Ovary (tissue), 9 donors: ENCODE measurements around the gene ALPI. TPM values are rescaled to one million over a fixed set of nuclear protein-coding genes. Genes with fewer than 3 reads are reported as not detected.
"Not testable (repeated sequence)": the region's sequence is repeated elsewhere in the genome, so short reads cannot be mapped to it uniquely, and the experiment has no call there.

Experiments
- DNase-seq, 5 donors: peaks; one replicate each; pipeline ENCODE4 v3.0.0-alpha.2; 2019 to 2020
- H3K27ac ChIP-seq, 2 donors: fragments of 200-600 bp; one replicate each; pipeline versions ENCODE4 v1.5.1 to v1.8.0; 2019 to 2022
- H3K27me3 ChIP-seq: fragments of 200-600 bp; one replicate; pipeline ENCODE4 v1.8.0; 2022
- H3K36me3 ChIP-seq: fragments of 200-600 bp; sonication (generic); one replicate; pipeline ENCODE4 v1.5.1; 2019
- H3K4me1 ChIP-seq: one replicate; pipeline ENCODE4 v1.8.1; 2013; ENCODE audit warnings: mild to moderate bottlenecking, moderate library complexity; ENCODE audit not compliant: insufficient read depth
- H3K4me3 ChIP-seq: fragments of 200-600 bp; sonication (generic); one replicate; pipeline ENCODE4 v1.5.1; 2017
- H3K9me3 ChIP-seq, 2 donors: fragments of 200-600 bp in 1 of 2; sonication (generic) in 1 of 2; one replicate each; pipeline versions ENCODE4 v1.5.1 to v1.8.1; 2013 to 2019; ENCODE audit warnings: mild to moderate bottlenecking in 1 of 2, moderate library complexity in 1 of 2
- CTCF ChIP-seq, 3 donors: fragments of 450-650 bp in 2 of 3; fragments of 200-600 bp in 1 of 3; IDR thresholded peaks; one replicate each; pipeline versions ENCODE4 v1.5.1 to v1.8.0; 2016 to 2022; ENCODE audit warnings: antibody characterized with exemption in 3 of 3, mild to moderate bottlenecking in 1 of 3
- EP300 ChIP-seq: sonication (generic); formaldehyde crosslinking; IDR thresholded peaks from one replicate; pipeline ENCODE4 v1.6.1; 2017; ENCODE audit warnings: antibody characterized with exemption
- POLR2A ChIP-seq: fragments of 450-650 bp; IDR thresholded peaks from one replicate; pipeline ENCODE4 v1.6.1; 2017; ENCODE audit warnings: antibody characterized with exemption, mild to moderate bottlenecking, moderate library complexity
- WGBS, 3 donors: extraction: QIAGEN DNeasy Blood & Tissue Kit in 1 of 3; methylation state at CpG; one replicate each; pipeline versions ENCODE4 v1.1.5 to v1.1.7; 2013 to 2017; 5-methylcytosine and 5-hydroxymethylcytosine counted together
- intact Hi-C, 4 donors: fragments of 100-400 bp; cut with DNase I; formaldehyde crosslinking; loops; one replicate each; pipeline versions ENCODE4 v1.11.0 to v1.15.1; 2022 to 2023
- polyA plus RNA-seq, 2 donors: library from polyadenylated mRNA; stranded (reverse); fragments of 200-250 nt in 1 of 2; fragments of 350-450 nt in 1 of 2; fragmentation: Illumina TruSeq in 1 of 2; extraction: RNeasy Lipid Tissue Mini Kit (QIAGEN cat#74804) in 1 of 2; gene quantifications; one replicate each; pipeline ENCODE4 v1.2.3, GENCODE V29; 2013 to 2014
- total RNA-seq, 7 donors: library from RNA; depleted of rRNA in 2 of 7; stranded (reverse); fragments of >200 nt in 2 of 7; fragmentation: NEBNext Ultra II Directional in 3 of 7; extraction: Animal tissue kit (Norgen Biotek cat#: 25700) in 3 of 7; gene quantifications; one replicate each; pipeline versions ENCODE4 v1.1.0 to v1.2.4, GENCODE V29; 2016 to 2023
- donor health status: DM: no; HTN: no; CAD: no; lungs with moderate emphysema.
- donor health status: DM: no; HTN: no; CAD: no.
- donor health status: Bipolar disorder and iron deficiency.
- donor health status: DM: yes; HTN: yes; CAD: no.
- donor health status: DM: no; HTN: no; CAD: no.
- donor health status: DM: yes; HTN: yes; CAD: no.

The ALPI gene
- total and polyA plus RNA-seq, 9 donors = 0.72 TPM; not detected in 8

- no peaks in the 10 kb centered on the region for H3K9me3 ChIP-seq
- intact Hi-C loops = loop anchor here in 3 of 4 donors (1.0 to 5.0 kb wide), 3 partner anchors 74 to 76 kb away; partner anchors contain the start of gene PRSS56 (in 1 of the 3)
- WGBS, 3 donors = 76 to 80% (median 78%) methylated on average over 9 of the region's 9 CpGs
- H3K27ac ChIP-seq = no peak overlapping the region
- no peak overlapping the region for H3K4me3 ChIP-seq
- H3K4me1 ChIP-seq = no peaks in the 10 kb centered on the region
- H3K27me3 ChIP-seq = no peaks in the 10 kb centered on the region
- peak in 1 of 5 donors; percentile 18 for DNase-seq
- no peak for TF ChIP-seq POLR2A
- TF ChIP-seq CTCF (IDR thresholded peaks at IDR 0.05) = no peak
- no peak for TF ChIP-seq EP300
- no peaks in the 10 kb centered on the region for H3K36me3 ChIP-seq
Measured at GRCh38 chr2:232447091-232447620, 8.8 kb upstream of the ALPI start.

GRCh38 chr2:232447638-232448303, 8.2 kb upstream of the ALPI start:
- intact Hi-C loops = loop anchor here in 3 of 4 donors (1.0 to 5.0 kb wide), 3 partner anchors 74 to 75 kb away; partner anchors contain the start of gene PRSS56 (in 1 of the 3)
- no peaks in the 10 kb centered on the region for H3K4me1 ChIP-seq
- TF ChIP-seq EP300 (no peak), POLR2A (no peak), CTCF (IDR thresholded peaks at IDR 0.05) (no peak)
- H3K27ac ChIP-seq = no peak overlapping the region
- peak in 1 of 5 donors; percentile 22 for DNase-seq
- WGBS, 3 donors = 85 to 88% (median 88%) methylated on average over 18 of the region's 18 CpGs
- no peaks in the 10 kb centered on the region for H3K9me3 ChIP-seq
- H3K27me3 ChIP-seq = no peaks in the 10 kb centered on the region
- no peaks in the 10 kb centered on the region for H3K36me3 ChIP-seq
- no peak overlapping the region for H3K4me3 ChIP-seq

- H3K4me3 ChIP-seq = no peak overlapping the region
- H3K4me1 ChIP-seq = no peaks in the 10 kb centered on the region
- TF ChIP-seq EP300 = no peak
- no peak for TF ChIP-seq POLR2A
- TF ChIP-seq CTCF (IDR thresholded peaks at IDR 0.05) = no peak
- intact Hi-C loops = loop anchor here in 1 of 4 donors (5.0 kb wide), 1 partner anchor 74 kb away; the partner anchor contains the start of gene PRSS56
- H3K36me3 ChIP-seq = no peaks in the 10 kb centered on the region
- no peak for DNase-seq
- no peaks in the 10 kb centered on the region for H3K9me3 ChIP-seq
- no peaks in the 10 kb centered on the region for H3K27me3 ChIP-seq
- H3K27ac ChIP-seq = no peak overlapping the region
- WGBS, 3 donors = 49 to 63% (median 59%) methylated on average over 9 to 10 of the region's 10 CpGs
Measured at GRCh38 chr2:232448304-232448690, 7.7 kb upstream of the ALPI start.

GRCh38 chr2:232449964-232450363, 6.0 kb upstream of the ALPI start:
- no peak overlapping the region for H3K4me3 ChIP-seq
- H3K27ac ChIP-seq = no peak overlapping the region
- 69 to 79% (median 78%) methylated on average over 9 to 12 of the region's 12 CpGs for WGBS, 3 donors
- intact Hi-C loops = loop anchor here in 1 of 4 donors (5.0 kb wide), 1 partner anchor 72 kb away; the partner anchor contains the start of gene PRSS56
- DNase-seq = no peak
- TF ChIP-seq EP300 = no peak
- no peak for TF ChIP-seq CTCF (IDR thresholded peaks at IDR 0.05)
- TF ChIP-seq POLR2A = no peak
- no peaks in the 10 kb centered on the region for H3K4me1 ChIP-seq
- H3K36me3 ChIP-seq = no peaks in the 10 kb centered on the region
- H3K9me3 ChIP-seq = no peaks in the 10 kb centered on the region
- H3K27me3 ChIP-seq = no peaks in the 10 kb centered on the region

- H3K27ac ChIP-seq, H3K4me3 ChIP-seq, intact Hi-C loops, H3K27me3 ChIP-seq, H3K36me3 ChIP-seq, H3K9me3 ChIP-seq, H3K4me1 ChIP-seq: not testable (repeated sequence)
- DNase-seq = peak in 1 of 5 donors; percentile 7
- 87 to 93% (median 89%) methylated on average over 3 of the region's 3 CpGs for WGBS, 3 donors
Measured at GRCh38 chr2:232451645-232452044, 4.3 kb upstream of the ALPI start.
